GM12872 (cell line): ENCODE results near the gene WDR75.

Experiments used
- TF ChIP-seq, protein P1 (sequence below): IDR thresholded peaks from 3 replicates; pipeline ENCODE4 v1.5.1; 2011; ENCODE audit warnings: low read depth, mild to moderate bottlenecking, low read length, moderate library complexity; ENCODE audit not compliant: insufficient read depth

Gene WDR75

DNA sequence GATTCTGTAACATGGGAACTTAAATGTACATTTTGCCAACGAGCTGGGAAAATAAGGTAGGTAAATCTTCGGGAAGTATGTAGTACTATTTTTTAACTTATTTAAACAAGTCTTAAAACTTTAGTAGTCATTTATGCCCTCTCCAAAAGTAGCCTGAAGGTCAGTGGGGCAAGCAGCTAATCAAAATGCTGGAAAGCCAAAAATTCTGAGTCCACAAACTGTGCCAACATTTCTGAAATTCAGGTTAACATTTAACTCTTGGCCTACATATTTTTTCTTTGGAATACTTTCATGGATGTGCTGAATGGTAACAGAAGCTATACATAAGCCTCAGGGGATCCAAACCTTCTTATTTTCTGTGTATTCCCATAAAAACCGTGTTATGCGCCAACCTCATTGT lies 26.3 kb downstream of the WDR75 start:
- TF ChIP-seq, protein P1, sequence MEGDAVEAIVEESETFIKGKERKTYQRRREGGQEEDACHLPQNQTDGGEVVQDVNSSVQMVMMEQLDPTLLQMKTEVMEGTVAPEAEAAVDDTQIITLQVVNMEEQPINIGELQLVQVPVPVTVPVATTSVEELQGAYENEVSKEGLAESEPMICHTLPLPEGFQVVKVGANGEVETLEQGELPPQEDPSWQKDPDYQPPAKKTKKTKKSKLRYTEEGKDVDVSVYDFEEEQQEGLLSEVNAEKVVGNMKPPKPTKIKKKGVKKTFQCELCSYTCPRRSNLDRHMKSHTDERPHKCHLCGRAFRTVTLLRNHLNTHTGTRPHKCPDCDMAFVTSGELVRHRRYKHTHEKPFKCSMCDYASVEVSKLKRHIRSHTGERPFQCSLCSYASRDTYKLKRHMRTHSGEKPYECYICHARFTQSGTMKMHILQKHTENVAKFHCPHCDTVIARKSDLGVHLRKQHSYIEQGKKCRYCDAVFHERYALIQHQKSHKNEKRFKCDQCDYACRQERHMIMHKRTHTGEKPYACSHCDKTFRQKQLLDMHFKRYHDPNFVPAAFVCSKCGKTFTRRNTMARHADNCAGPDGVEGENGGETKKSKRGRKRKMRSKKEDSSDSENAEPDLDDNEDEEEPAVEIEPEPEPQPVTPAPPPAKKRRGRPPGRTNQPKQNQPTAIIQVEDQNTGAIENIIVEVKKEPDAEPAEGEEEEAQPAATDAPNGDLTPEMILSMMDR: no peak

DNA sequence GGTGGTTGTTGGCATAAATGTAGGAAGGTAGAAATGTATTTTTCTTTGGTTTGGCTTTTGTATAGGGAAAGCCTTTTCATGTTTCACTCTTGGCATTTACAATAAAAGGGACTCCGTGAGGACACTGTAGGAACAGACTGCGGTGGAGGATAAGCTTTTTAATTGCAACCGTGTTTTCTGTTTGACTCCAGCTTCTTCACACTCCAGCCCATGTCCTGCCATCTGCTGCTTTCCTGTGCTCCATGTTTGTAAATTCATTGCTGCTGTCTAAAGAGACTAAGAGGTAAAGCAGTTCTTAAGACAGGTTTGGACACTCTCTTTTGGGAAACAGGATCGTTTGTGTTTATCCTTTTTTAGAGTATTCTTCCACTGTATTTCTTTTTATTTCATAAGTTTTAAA lies 33.3 kb downstream of the WDR75 start:
- TF ChIP-seq, protein P1: no peak

DNA sequence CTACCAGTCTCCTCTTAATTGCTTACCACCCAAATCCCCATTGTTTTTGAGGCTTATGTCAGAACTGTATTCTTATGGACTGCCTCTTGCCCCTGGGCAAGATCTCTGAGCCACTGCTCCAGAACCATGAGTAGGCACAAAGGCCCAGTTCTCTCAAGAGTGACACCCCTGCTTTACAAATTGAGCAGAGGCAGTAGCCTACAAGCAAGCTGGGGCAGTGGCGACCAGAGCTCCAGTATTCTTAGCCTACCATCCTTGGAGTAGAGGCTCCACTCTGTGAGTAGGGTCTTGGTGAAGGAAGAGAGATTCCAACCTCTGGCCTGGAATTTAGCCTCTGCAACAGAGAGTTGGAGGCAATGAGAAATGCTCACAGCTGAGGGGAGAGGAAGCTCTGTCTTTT lies 36.5 kb downstream of the WDR75 start:
- TF ChIP-seq, protein P1: no peak

DNA sequence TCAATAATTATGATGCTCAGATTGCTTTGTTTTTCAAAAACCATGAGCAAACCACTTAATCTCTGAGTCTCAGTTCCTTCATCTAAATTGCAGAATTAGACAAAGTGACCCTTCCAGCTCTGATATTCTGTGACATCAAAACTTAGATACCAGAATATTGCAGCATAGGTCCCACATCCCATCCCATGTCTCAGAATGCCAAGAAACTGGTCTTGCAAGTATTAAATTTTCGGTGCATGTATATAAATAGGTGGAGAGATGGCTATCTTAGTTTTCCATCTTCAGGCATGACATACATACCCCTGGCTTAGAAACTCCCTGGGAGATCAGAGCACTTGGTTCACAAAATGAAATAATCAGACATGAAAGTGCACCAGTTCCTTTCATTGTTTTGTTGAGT lies 39.8 kb downstream of the WDR75 start:
- TF ChIP-seq, protein P1: no peak

DNA sequence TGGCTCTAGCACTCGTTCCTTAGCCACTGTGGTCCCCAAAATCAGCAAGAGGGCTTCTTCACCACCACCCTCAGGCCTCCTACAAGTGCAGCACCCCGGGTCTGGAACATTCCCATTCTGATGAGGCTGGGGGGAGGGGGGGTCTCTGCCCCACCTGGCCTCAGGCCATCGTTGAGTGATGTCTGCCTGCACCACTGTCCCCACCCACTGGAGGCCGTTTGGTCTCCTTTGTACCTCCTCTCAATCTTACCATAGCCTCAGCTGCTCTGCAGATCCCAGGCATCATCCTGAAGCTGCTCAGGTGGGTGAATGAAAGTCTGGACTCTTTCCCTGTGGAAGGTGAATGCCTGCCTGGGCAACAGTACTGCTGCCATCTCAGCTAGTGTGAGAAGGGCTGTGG lies 42.3 kb downstream of the WDR75 start:
- TF ChIP-seq, protein P1: no peak

DNA sequence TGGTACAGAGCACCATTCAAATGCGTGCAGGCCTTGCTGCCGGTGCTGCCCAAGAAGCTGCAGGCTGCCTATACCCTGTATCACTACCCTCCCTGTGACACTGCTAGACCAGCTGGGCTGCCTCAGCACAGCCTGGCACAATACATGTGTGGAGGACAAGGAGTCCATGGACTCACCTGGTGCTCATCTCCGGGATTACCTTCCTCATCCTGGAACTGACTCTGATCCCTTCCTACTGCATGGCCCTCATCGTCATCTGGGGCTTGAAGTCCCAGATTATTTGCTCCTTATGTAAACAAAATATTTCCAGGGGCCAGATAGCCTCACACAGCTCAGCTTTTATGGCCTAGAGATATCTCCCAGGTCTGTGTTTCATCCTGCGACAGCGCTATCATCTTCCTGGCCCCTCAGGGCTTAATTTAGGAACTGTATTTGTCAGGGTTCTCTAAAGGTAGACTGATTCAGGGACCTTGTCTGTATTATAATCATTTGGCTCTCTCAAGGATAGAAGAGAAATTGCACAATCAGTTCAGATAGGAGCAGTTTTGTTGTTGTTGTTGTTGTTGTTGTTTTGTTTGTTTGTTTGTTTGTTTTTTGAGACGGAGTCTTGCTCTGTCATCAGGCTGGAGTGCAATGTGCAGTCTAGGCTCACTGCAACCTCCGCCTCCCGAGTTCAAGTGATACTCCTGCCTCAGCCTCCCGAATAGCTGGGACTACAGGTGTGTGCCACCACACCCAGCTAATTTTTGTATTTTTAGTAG lies 42.9 kb downstream of the WDR75 start:
- TF ChIP-seq, protein P1: no peak

DNA sequence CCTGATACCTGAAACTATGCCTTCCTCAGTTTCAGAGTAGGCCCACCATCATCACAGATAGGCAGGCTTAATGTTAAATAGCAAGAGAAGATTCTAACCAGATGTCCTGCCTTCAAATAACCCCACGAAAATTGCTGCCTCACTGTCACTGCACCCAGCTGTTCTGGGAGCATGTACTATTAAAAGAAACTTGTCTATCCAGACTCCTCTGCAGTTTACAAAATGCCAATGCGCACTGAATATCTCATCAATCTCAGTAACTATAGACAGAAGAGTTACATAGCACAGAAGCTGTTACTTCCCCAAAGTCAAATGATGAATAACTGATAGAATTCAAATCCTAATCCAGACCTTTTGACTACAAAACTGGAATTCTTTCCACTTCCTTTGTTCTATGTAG lies 43.9 kb downstream of the WDR75 start:
- TF ChIP-seq, protein P1: no peak
